Measurements from ENCODE around the gene B3GALT5.
"Not testable (repeated sequence)": the region's sequence is repeated elsewhere in the genome, so short reads cannot be mapped to it uniquely, and the experiment has no call there.

Gene B3GALT5

GRCh38 chr21:39681845-39682244 lies 69.1 kb downstream of the B3GALT5 start:
- ATAC-seq: no peak
- H3K4me1 Mint-ChIP-seq: no peaks in the 10 kb centered on the region
- H3K9me3 Mint-ChIP-seq: peaks cover 0 to 5% of the 10 kb centered on the region in 2 donors
- DNase-seq: no peak
- H3K27me3 Mint-ChIP-seq: no peaks in the 10 kb centered on the region
- H3K4me3 Mint-ChIP-seq: no peak overlapping the region
- no peak overlapping the region for H3K27ac Mint-ChIP-seq

GRCh38 chr21:39685236-39685635 lies 72.5 kb downstream of the B3GALT5 start:
- H3K4me3 Mint-ChIP-seq: no peak overlapping the region

GRCh38 chr21:39685991-39686390 lies 73.3 kb downstream of the B3GALT5 start:
- H3K27me3 Mint-ChIP-seq: no peaks in the 10 kb centered on the region
- H3K4me1 Mint-ChIP-seq: no peaks in the 10 kb centered on the region
- H3K4me3 Mint-ChIP-seq: no peak overlapping the region
- ATAC-seq (no peak), DNase-seq (no peak)
- no peak overlapping the region for H3K27ac Mint-ChIP-seq
- no peaks in the 10 kb centered on the region for H3K9me3 Mint-ChIP-seq

More at GRCh38 chr21:39685236-39685635, 72.5 kb downstream of the B3GALT5 start:
- H3K9me3 Mint-ChIP-seq: peaks cover 0 to under 1% of the 10 kb centered on the region in 2 donors
- DNase-seq (no peak), ATAC-seq (no peak)
- H3K27me3 Mint-ChIP-seq: no peaks in the 10 kb centered on the region
- peak overlapping the region in 1 of 2 donors; percentile 15 for H3K27ac Mint-ChIP-seq
- no peaks in the 10 kb centered on the region for H3K4me1 Mint-ChIP-seq

GRCh38 chr21:39686646-39687468 lies 74.1 kb downstream of the B3GALT5 start:
- H3K4me1 Mint-ChIP-seq: no peaks in the 10 kb centered on the region
- no peak for ATAC-seq
- H3K27me3 Mint-ChIP-seq: no peaks in the 10 kb centered on the region
- no peak overlapping the region for H3K4me3 Mint-ChIP-seq
- DNase-seq: no peak
- H3K9me3 Mint-ChIP-seq: no peaks in the 10 kb centered on the region
- no peak overlapping the region for H3K27ac Mint-ChIP-seq

GRCh38 chr21:39688010-39688409 lies 75.3 kb downstream of the B3GALT5 start:
- no peaks in the 10 kb centered on the region for H3K4me1 Mint-ChIP-seq
- H3K9me3 Mint-ChIP-seq: no peaks in the 10 kb centered on the region
- no peak for ATAC-seq
- no peaks in the 10 kb centered on the region for H3K27me3 Mint-ChIP-seq
- no peak overlapping the region for H3K27ac Mint-ChIP-seq
- no peak for DNase-seq
- H3K4me3 Mint-ChIP-seq: no peak overlapping the region

- H3K27me3 Mint-ChIP-seq, H3K27ac Mint-ChIP-seq, H3K4me3 Mint-ChIP-seq: not testable (repeated sequence)
Measured at GRCh38 chr21:39689860-39690259, 77.1 kb downstream of the B3GALT5 start.

GRCh38 chr21:39690454-39690853 lies 77.7 kb downstream of the B3GALT5 start:
- Mint-ChIP-seq H3K4me1 (no peaks in the 10 kb centered on the region), H3K9me3 (no peaks in the 10 kb centered on the region), H3K4me3 (no peak overlapping the region), H3K27ac (no peak overlapping the region), H3K27me3 (peaks cover 11% of the 10 kb centered on the region)
- ATAC-seq (no peak), DNase-seq (no peak)

More at GRCh38 chr21:39689860-39690259, 77.1 kb downstream of the B3GALT5 start:
- H3K9me3 Mint-ChIP-seq, DNase-seq, ATAC-seq, H3K4me1 Mint-ChIP-seq: not testable (repeated sequence)

- H3K27ac Mint-ChIP-seq: no peak overlapping the region
- no peak for ATAC-seq
- H3K4me1 Mint-ChIP-seq: no peaks in the 10 kb centered on the region
- H3K4me3 Mint-ChIP-seq: no peak overlapping the region
- peaks cover 11% of the 10 kb centered on the region for H3K27me3 Mint-ChIP-seq
- no peaks in the 10 kb centered on the region for H3K9me3 Mint-ChIP-seq
- DNase-seq: no peak
Measured at GRCh38 chr21:39694750-39695149, 82.0 kb downstream of the B3GALT5 start.

GRCh38 chr21:39696196-39696595 lies 83.5 kb downstream of the B3GALT5 start:
- Mint-ChIP-seq H3K27ac (no peak overlapping the region), H3K4me3 (no peak overlapping the region)

GRCh38 chr21:39696618-39697017 lies 83.9 kb downstream of the B3GALT5 start:
- ATAC-seq (no peak), DNase-seq (no peak)
- no peaks in the 10 kb centered on the region for H3K9me3 Mint-ChIP-seq
- peaks cover 11% of the 10 kb centered on the region for H3K27me3 Mint-ChIP-seq
- no peaks in the 10 kb centered on the region for H3K4me1 Mint-ChIP-seq
- no peak overlapping the region for H3K27ac Mint-ChIP-seq
- no peak overlapping the region for H3K4me3 Mint-ChIP-seq

More at GRCh38 chr21:39696196-39696595, 83.5 kb downstream of the B3GALT5 start:
- ATAC-seq (no peak), DNase-seq (no peak)
- H3K4me1 Mint-ChIP-seq: no peaks in the 10 kb centered on the region
- no peaks in the 10 kb centered on the region for H3K9me3 Mint-ChIP-seq
- peaks cover 11% of the 10 kb centered on the region for H3K27me3 Mint-ChIP-seq

- Mint-ChIP-seq H3K27ac (no peak overlapping the region), H3K27me3 (no peaks in the 10 kb centered on the region), H3K4me1 (no peaks in the 10 kb centered on the region), H3K4me3 (no peak overlapping the region), H3K9me3 (peaks cover 0 to 18% of the 10 kb centered on the region in 2 donors)
- DNase-seq: no peak
- no peak for ATAC-seq
Measured at GRCh38 chr21:39700318-39700717, 87.6 kb downstream of the B3GALT5 start.

- ATAC-seq: no peak
- H3K4me3 Mint-ChIP-seq: no peak overlapping the region
Measured at GRCh38 chr21:39703578-39703977, 90.8 kb downstream of the B3GALT5 start.

GRCh38 chr21:39705849-39706248 lies 93.1 kb downstream of the B3GALT5 start:
- Mint-ChIP-seq H3K4me1 (no peaks in the 10 kb centered on the region), H3K27ac (no peak overlapping the region), H3K9me3 (peaks cover 0 to 18% of the 10 kb centered on the region in 2 donors), H3K4me3 (no peak overlapping the region), H3K27me3 (no peaks in the 10 kb centered on the region)
- DNase-seq (no peak), ATAC-seq (no peak)

More at GRCh38 chr21:39703578-39703977, 90.8 kb downstream of the B3GALT5 start:
- no peaks in the 10 kb centered on the region for H3K4me1 Mint-ChIP-seq
- peaks cover 0 to 18% of the 10 kb centered on the region in 2 donors for H3K9me3 Mint-ChIP-seq
- H3K27me3 Mint-ChIP-seq: no peaks in the 10 kb centered on the region
- DNase-seq: no peak
- no peak overlapping the region for H3K27ac Mint-ChIP-seq

- no peaks in the 10 kb centered on the region for H3K27me3 Mint-ChIP-seq
- no peaks in the 10 kb centered on the region for H3K4me1 Mint-ChIP-seq
- H3K9me3 Mint-ChIP-seq: peaks cover 0 to 18% of the 10 kb centered on the region in 2 donors
- H3K27ac Mint-ChIP-seq: no peak overlapping the region
- H3K4me3 Mint-ChIP-seq: no peak overlapping the region
- DNase-seq (no peak), ATAC-seq (no peak)
Measured at GRCh38 chr21:39707316-39707715, 94.6 kb downstream of the B3GALT5 start.

- H3K27me3 Mint-ChIP-seq: peaks cover 6% of the 10 kb centered on the region
- H3K27ac Mint-ChIP-seq: no peak overlapping the region
- ATAC-seq (no peak), DNase-seq (no peak)
- H3K4me3 Mint-ChIP-seq: no peak overlapping the region
- H3K4me1 Mint-ChIP-seq: no peaks in the 10 kb centered on the region
- no peaks in the 10 kb centered on the region for H3K9me3 Mint-ChIP-seq
Measured at GRCh38 chr21:39710866-39711265, 98.1 kb downstream of the B3GALT5 start.

- Mint-ChIP-seq H3K9me3 (no peaks in the 10 kb centered on the region), H3K27ac (no peak overlapping the region), H3K27me3 (peaks cover 14% of the 10 kb centered on the region), H3K4me1 (no peaks in the 10 kb centered on the region), H3K4me3 (no peak overlapping the region)
- ATAC-seq (no peak), DNase-seq (no peak)
Measured at GRCh38 chr21:39712273-39712672, 99.5 kb downstream of the B3GALT5 start.

All from stimulated activated naive CD8-positive, alpha-beta T cell treated with anti-CD3 and anti-CD28 coated beads, Interleukin-15, amount 100 ng/mL, for 72 hours (primary cell).